ENCODE data around the gene TEKT4.
"Not testable (repeated sequence)": the region's sequence is repeated elsewhere in the genome, so short reads cannot be mapped to it uniquely, and the experiment has no call there.

Gene TEKT4

GRCh38 chr2:94874277-94874997, 3.2 kb downstream of the TEKT4 start:
- H3K4me3 ChIP-seq (ENCODE audit: low read depth, low read length): no peak overlapping the region
- DNase-seq (ENCODE audit: low read depth): peak; percentile 12
- TF ChIP-seq CTCF (conservative IDR thresholded peaks at IDR 0.05; ENCODE audit: low read depth, low read length): peak; percentile 68

GRCh38 chr2:94875064-94875819, 4.0 kb downstream of the TEKT4 start:
- H3K4me3 ChIP-seq (ENCODE audit: low read depth, low read length): no peak overlapping the region
- DNase-seq (ENCODE audit: low read depth): no peak
- TF ChIP-seq CTCF (conservative IDR thresholded peaks at IDR 0.05; ENCODE audit: low read depth, low read length): no peak

GRCh38 chr2:94875820-94876522, 4.7 kb downstream of the TEKT4 start:
- no peak overlapping the region for H3K4me3 ChIP-seq (ENCODE audit: low read depth, low read length)
- no peak for TF ChIP-seq CTCF (conservative IDR thresholded peaks at IDR 0.05; ENCODE audit: low read depth, low read length)
- DNase-seq (ENCODE audit: low read depth): no peak

- TF ChIP-seq CTCF (conservative IDR thresholded peaks at IDR 0.05; ENCODE audit: low read depth, low read length): no peak
- no peak for DNase-seq (ENCODE audit: low read depth)
- H3K4me3 ChIP-seq (ENCODE audit: low read depth, low read length): no peak overlapping the region
Observed at GRCh38 chr2:94876523-94876863, 5.3 kb downstream of the TEKT4 start.

GRCh38 chr2:94877129-94877528, 5.9 kb downstream of the TEKT4 start:
- DNase-seq (ENCODE audit: low read depth): no peak
- no peak for TF ChIP-seq CTCF (conservative IDR thresholded peaks at IDR 0.05; ENCODE audit: low read depth, low read length)
- H3K4me3 ChIP-seq (ENCODE audit: low read depth, low read length): no peak overlapping the region

- H3K4me3 ChIP-seq (ENCODE audit: low read depth, low read length); DNase-seq (ENCODE audit: low read depth): not testable (repeated sequence)
Observed at GRCh38 chr2:94878575-94878974, 7.3 kb downstream of the TEKT4 start.

GRCh38 chr2:94879314-94879981, 8.2 kb downstream of the TEKT4 start:
- TF ChIP-seq CTCF (conservative IDR thresholded peaks at IDR 0.05; ENCODE audit: low read depth, low read length): no peak
- DNase-seq (ENCODE audit: low read depth): no peak
- H3K4me3 ChIP-seq (ENCODE audit: low read depth, low read length): no peak overlapping the region

Data from choroid plexus epithelial cell (primary cell).